AG04450 (cell line): Measurements from ENCODE around the gene ZNF322. TPM values are rescaled to one million over a fixed set of nuclear protein-coding genes. Genes with fewer than 3 reads are reported as not detected.

Experiments used
- CTCF ChIA-PET: fragments of 300-600, 350-600 bp; formaldehyde crosslinking; extraction: SDS; loops from one replicate; lab custom pipeline; 2022; ENCODE audit warnings: antibody characterized with exemption, inconsistent platforms; lab: Charles Lee
- POLR2A ChIA-PET: fragments of 350-600 bp; formaldehyde crosslinking; extraction: SDS; loops from one replicate; lab custom pipeline; 2021; ENCODE audit warnings: antibody characterized with exemption, inconsistent platforms; lab: Yijun Ruan, JAX
- DNase-seq: peaks from one replicate; pipeline ENCODE4 v3.0.0-alpha.2; 2011; ENCODE audit warnings: low read depth, low spot score
- H3K27ac ChIP-seq: one replicate; pipeline ENCODE4 v1.5.1; 2012; ENCODE audit warnings: low read depth, low read length, control low read depth
- H3K27me3 ChIP-seq: one replicate; pipeline ENCODE4 v1.6.0; 2012; ENCODE audit warnings: low read length; ENCODE audit not compliant: control insufficient read depth, insufficient read depth
- H3K4me3 ChIP-seq: 2 replicates; pipeline ENCODE4 v1.5.1; 2011; ENCODE audit warnings: mild to moderate bottlenecking, low read depth, low read length, control low read depth
- H3K9me3 ChIP-seq: 2 replicates; pipeline ENCODE4 v1.5.1; 2012; ENCODE audit warnings: low read length; ENCODE audit not compliant: control insufficient read depth, insufficient read depth
- polyA plus RNA-seq: library from polyadenylated mRNA; depleted of rRNA; stranded (reverse); fragments of >200 nt; gene quantifications from 2 replicates; pipeline ENCODE4 v1.2.3, GENCODE V29; 2011
- TF ChIP-seq, protein P1 (sequence below): IDR thresholded peaks from 2 replicates; pipeline ENCODE4 v1.5.1; 2011; ENCODE audit warnings: low read depth, low read length, control low read depth, inconsistent platforms

Gene ZNF322
- polyA plus RNA-seq, 1 experiment: 19.5 TPM

DNA sequence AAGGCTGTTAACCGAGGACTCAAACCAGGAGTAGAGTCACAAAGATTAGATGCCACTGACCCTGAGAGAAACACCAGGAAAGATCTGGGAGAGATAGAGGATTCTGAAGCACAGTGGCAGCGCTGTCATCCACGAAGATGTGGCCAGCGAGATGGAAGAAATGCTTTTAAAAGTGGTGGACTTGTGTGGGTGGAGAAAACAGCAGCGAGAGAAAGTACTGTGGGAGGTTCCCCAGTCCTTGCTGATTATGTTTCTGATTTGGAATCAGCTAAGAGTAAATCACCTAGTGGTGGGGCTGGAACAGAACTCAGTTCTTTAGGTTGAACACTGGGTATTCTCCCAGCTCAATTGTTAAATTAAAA is 435 bp upstream of the ZNF322 start:
- Histone ChIP-seq H3K27ac (peak overlapping the region; percentile 59), H3K4me3 (peak overlapping the region; percentile 73), H3K9me3 (no peaks in the 10 kb centered on the region), H3K27me3 (no peaks in the 10 kb centered on the region)
- ChIA-PET POLR2A (interaction anchor here (0.6 kb wide), 1 partner anchor 64 kb away, joined by 3 read pairs; no protein-coding TSS in a partner anchor), CTCF (interaction anchor here (1.1 kb wide), 1 partner anchor 14 kb away, joined by 8 read pairs; no protein-coding TSS in a partner anchor)
- TF ChIP-seq, protein P1, sequence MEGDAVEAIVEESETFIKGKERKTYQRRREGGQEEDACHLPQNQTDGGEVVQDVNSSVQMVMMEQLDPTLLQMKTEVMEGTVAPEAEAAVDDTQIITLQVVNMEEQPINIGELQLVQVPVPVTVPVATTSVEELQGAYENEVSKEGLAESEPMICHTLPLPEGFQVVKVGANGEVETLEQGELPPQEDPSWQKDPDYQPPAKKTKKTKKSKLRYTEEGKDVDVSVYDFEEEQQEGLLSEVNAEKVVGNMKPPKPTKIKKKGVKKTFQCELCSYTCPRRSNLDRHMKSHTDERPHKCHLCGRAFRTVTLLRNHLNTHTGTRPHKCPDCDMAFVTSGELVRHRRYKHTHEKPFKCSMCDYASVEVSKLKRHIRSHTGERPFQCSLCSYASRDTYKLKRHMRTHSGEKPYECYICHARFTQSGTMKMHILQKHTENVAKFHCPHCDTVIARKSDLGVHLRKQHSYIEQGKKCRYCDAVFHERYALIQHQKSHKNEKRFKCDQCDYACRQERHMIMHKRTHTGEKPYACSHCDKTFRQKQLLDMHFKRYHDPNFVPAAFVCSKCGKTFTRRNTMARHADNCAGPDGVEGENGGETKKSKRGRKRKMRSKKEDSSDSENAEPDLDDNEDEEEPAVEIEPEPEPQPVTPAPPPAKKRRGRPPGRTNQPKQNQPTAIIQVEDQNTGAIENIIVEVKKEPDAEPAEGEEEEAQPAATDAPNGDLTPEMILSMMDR: peak; percentile 36
- DNase-seq: no peak

DNA sequence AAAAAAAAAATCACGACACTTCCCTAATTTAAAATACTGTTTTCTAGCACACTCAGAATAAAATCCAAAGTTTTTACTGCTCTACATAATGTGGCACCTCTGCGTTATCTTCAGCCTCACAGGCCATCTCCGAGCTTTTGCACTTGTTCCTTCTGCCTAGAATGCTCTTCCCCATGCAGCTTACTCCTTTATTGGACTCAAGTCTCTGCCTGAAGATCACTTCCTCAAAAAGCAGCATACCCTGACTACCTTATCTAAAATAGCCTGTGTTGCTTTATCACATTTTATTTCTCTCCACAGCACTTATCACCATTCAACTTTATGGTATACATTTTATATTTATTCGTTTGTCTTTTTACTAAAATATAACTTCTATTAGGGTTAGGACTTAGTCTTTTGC is 2.3 kb downstream of the ZNF322 start:
- no peaks in the 10 kb centered on the region for H3K27me3 ChIP-seq
- TF ChIP-seq, protein P1: no peak
- DNase-seq: no peak
- no peaks in the 10 kb centered on the region for H3K9me3 ChIP-seq
- H3K4me3 ChIP-seq: no peak overlapping the region
- no peak overlapping the region for H3K27ac ChIP-seq
- ChIA-PET POLR2A (no interaction called here), CTCF (interaction anchor here (1.1 kb wide), 1 partner anchor 421 kb away, joined by 4 read pairs; no protein-coding TSS in a partner anchor)

- peaks cover 2% of the 10 kb centered on the region; the same call in 1 of the 2 replicates for H3K9me3 ChIP-seq
- TF ChIP-seq, protein P1: no peak
- H3K27me3 ChIP-seq: no peaks in the 10 kb centered on the region
- no peak for DNase-seq
- H3K27ac ChIP-seq: no peak overlapping the region
- CTCF ChIA-PET: no interaction called here
- no peak overlapping the region for H3K4me3 ChIP-seq
- POLR2A ChIA-PET: no interaction called here
Measured at GRCh38 chr6:26653007-26653406, 6.5 kb downstream of the ZNF322 start.

DNA sequence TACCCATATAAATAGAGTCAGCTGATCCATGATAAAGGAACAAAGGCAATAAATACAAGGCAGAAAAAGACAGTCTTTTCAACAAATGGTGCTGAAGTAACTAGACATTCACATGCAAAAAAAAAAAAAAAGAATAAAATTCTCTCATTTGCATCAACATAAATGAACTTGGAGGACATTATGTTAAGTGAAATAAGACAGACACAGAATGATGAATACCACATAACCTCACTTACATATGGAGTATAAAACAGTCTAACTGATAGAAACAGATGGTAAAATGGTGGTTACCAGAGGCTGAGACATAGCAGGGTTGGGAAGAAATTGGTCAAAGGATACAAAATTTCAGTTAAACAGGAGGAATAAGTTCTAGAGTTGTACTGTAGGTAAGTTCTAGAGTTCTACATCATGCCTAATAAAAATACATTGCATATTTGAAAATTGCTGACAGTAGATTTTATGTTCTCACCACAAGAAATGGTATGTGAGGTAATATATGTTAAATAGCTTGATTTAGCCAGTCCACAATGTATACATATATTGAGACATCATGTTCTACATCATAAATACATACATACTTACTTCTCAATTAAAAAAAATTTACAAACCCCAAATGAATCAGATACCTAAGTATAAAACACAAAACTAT is 8.3 kb downstream of the ZNF322 start:
- H3K9me3 ChIP-seq: peaks cover 2% of the 10 kb centered on the region; the same call in 1 of the 2 replicates
- H3K27ac ChIP-seq: no peak overlapping the region
- CTCF ChIA-PET: no interaction called here
- H3K27me3 ChIP-seq: no peaks in the 10 kb centered on the region
- POLR2A ChIA-PET: no interaction called here
- TF ChIP-seq, protein P1: no peak
- H3K4me3 ChIP-seq: no peak overlapping the region
- DNase-seq: no peak

DNA sequence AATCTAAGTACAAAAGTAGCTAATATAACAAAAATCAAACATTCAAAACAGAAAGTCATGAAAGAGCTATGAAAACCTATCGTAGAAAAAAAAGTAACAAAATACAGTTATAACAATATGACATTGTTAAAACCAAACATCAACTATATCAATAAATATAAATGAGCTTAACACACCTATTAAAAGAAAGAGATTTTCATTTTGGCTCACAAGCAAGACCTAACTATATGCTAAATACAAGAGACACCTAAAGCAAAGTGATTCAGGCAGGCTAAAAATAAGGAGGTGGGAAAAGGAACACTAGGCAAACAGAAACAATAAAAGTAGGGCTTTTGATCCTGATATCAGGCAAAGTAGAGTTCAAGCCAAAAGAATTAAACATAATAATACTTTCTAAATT is 13.5 kb downstream of the ZNF322 start:
- Histone ChIP-seq H3K4me3 (no peak overlapping the region), H3K9me3 (peaks cover 21% of the 10 kb centered on the region; the same call in 1 of the 2 replicates), H3K27me3 (no peaks in the 10 kb centered on the region), H3K27ac (no peak overlapping the region)
- no peak for DNase-seq
- TF ChIP-seq, protein P1: no peak
- POLR2A ChIA-PET: no interaction called here
- CTCF ChIA-PET: interaction anchor here (1.8 to 2.2 kb wide), 2 partner anchors 14 to 50 kb away, joined by 7 to 8 read pairs; no protein-coding TSS in a partner anchor
